ENCODE measurements around the gene PHACTR1. TPM values are rescaled to one million over a fixed set of nuclear protein-coding genes. Genes with fewer than 3 reads are reported as not detected.

The PHACTR1 gene
- total RNA-seq, 4 donors from 2014 or later: 1.2 to 3.2 (median 1.6) TPM; not detected in 1

DNA sequence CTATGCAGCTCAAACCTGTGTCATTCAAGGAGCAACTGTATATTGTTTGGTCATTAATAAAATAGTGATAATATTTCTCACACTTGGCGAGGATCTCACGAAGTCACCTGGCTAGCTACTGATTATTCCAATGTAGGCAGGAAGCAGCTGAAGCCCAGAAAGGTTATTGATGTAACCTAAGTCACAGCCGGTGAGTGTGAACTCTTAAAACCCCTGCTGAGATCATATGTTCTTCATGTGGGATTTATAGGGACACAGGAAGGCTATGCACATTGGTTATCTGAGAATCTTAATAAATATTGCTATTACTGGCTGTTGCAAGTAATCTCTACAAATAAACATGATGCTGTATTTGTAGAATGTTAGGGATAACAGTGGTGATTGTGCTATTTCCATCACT, 450.3 kb downstream of the PHACTR1 start:
- Histone ChIP-seq H3K36me3 (no peaks in the 10 kb centered on the region), H3K4me3 (no peak overlapping the region), H3K9me3 (no peaks in the 10 kb centered on the region), H3K27ac (no peak overlapping the region), H3K4me1 (no peaks in the 10 kb centered on the region), H3K27me3 (peaks cover 12% of the 10 kb centered on the region)
- WGBS, 2 donors (ENCODE audit: low coverage in 1 of 2): 31 to 47% methylated on average over 3 of the region's 3 CpGs
- DNase-seq: no peak
- TF ChIP-seq POLR2A (IDR thresholded peaks at IDR 0.05): no peak
- TF ChIP-seq, protein P1, sequence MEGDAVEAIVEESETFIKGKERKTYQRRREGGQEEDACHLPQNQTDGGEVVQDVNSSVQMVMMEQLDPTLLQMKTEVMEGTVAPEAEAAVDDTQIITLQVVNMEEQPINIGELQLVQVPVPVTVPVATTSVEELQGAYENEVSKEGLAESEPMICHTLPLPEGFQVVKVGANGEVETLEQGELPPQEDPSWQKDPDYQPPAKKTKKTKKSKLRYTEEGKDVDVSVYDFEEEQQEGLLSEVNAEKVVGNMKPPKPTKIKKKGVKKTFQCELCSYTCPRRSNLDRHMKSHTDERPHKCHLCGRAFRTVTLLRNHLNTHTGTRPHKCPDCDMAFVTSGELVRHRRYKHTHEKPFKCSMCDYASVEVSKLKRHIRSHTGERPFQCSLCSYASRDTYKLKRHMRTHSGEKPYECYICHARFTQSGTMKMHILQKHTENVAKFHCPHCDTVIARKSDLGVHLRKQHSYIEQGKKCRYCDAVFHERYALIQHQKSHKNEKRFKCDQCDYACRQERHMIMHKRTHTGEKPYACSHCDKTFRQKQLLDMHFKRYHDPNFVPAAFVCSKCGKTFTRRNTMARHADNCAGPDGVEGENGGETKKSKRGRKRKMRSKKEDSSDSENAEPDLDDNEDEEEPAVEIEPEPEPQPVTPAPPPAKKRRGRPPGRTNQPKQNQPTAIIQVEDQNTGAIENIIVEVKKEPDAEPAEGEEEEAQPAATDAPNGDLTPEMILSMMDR (IDR thresholded peaks at IDR 0.05): no peak
- TF ChIP-seq EP300 (IDR thresholded peaks at IDR 0.05; ENCODE audit: low read depth): no peak
- no peak for TF ChIP-seq POLR2AphosphoS5 (IDR thresholded peaks at IDR 0.05)
- in situ Hi-C loops (cut with MboI; ENCODE audit: low pct_ligation_motif_present in 1 of 4, low pct_unique_long_range_greater_than_20kb in 1 of 4, low sequenced_read_pairs in 3 of 4) (no loop called here), intact Hi-C loops (cut with DNase I; ENCODE audit: low total_unique reads) (no loop called here)

DNA sequence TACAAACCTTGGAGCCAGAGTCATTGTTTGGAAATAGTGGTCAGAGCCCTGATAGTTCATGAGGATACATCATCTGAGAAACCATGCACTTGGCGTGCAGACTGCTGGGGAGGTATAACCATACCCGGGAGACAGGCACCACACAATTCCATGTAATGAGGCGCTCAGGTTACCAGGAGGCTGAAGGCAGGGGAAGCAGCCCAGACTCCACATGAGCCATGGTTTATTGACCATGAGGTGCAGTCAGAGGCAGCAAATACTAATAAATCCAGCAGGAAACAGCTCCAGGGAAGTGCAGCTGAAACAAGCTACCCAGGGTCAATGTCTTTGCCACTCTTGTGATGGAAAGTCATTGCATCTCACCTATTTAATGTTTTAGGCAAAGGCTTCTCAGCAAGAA, 455.7 kb downstream of the PHACTR1 start:
- intact Hi-C loops (cut with DNase I; ENCODE audit: low total_unique reads) (no loop called here), in situ Hi-C loops (cut with MboI; ENCODE audit: low pct_ligation_motif_present in 1 of 4, low pct_unique_long_range_greater_than_20kb in 1 of 4, low sequenced_read_pairs in 3 of 4) (no loop called here)
- H3K27me3 ChIP-seq: peaks cover 2% of the 10 kb centered on the region
- H3K4me1 ChIP-seq: no peaks in the 10 kb centered on the region
- no peaks in the 10 kb centered on the region for H3K9me3 ChIP-seq
- TF ChIP-seq POLR2AphosphoS5 (IDR thresholded peaks at IDR 0.05) (no peak), POLR2A (IDR thresholded peaks at IDR 0.05) (no peak), EP300 (IDR thresholded peaks at IDR 0.05; ENCODE audit: low read depth) (no peak)
- TF ChIP-seq, protein P1 (IDR thresholded peaks at IDR 0.05): no peak
- WGBS, 2 donors (ENCODE audit: low coverage in 1 of 2): 84% methylated on average over 3 of the region's 3 CpGs; no CpG with 5 or more reads in 1 of the 2 donors
- H3K36me3 ChIP-seq: no peaks in the 10 kb centered on the region
- H3K27ac ChIP-seq: no peak overlapping the region
- H3K4me3 ChIP-seq: no peak overlapping the region
- no peak for DNase-seq

GRCh38 chr6:13175087-13175486, 458.5 kb downstream of the PHACTR1 start:
- Histone ChIP-seq H3K27ac (no peak overlapping the region), H3K27me3 (no peaks in the 10 kb centered on the region), H3K36me3 (no peaks in the 10 kb centered on the region), H3K4me1 (no peaks in the 10 kb centered on the region), H3K9me3 (no peaks in the 10 kb centered on the region), H3K4me3 (no peak overlapping the region)
- no peak for TF ChIP-seq EP300 (IDR thresholded peaks at IDR 0.05; ENCODE audit: low read depth)
- no peak for TF ChIP-seq POLR2AphosphoS5 (IDR thresholded peaks at IDR 0.05)
- TF ChIP-seq POLR2A (IDR thresholded peaks at IDR 0.05): no peak
- TF ChIP-seq, protein P1 (IDR thresholded peaks at IDR 0.05): no peak
- intact Hi-C loops (cut with DNase I; ENCODE audit: low total_unique reads): no loop called here
- WGBS, 2 donors (ENCODE audit: low coverage in 1 of 2): 71 to 74% methylated on average over 2 of the region's 2 CpGs
- no peak for DNase-seq
- in situ Hi-C loops (cut with MboI; ENCODE audit: low pct_ligation_motif_present in 1 of 4, low pct_unique_long_range_greater_than_20kb in 1 of 4, low sequenced_read_pairs in 3 of 4): loop anchor here in 1 of 4 donors (25.0 kb wide), 1 partner anchor 412 kb away; no protein-coding TSS in a partner anchor

DNA sequence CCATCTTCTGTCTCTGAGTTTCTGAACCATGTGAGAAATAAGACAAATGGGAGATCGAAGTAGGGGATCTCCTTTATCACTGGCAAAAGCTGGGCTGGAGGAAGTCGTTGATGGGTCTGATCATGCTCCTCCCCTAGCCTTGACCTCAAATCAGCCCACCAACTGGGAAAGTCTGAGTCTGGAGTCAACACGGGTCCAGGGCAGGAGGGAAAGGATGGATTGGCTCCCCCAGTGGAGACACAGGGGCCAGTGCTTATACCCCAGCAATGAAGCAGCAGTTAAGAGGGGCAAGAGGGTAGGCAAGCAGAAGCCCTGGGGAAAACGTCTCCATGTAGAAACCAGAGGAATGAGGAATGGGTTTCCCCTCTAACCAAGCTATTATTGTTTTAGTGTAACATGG, 459.2 kb downstream of the PHACTR1 start:
- TF ChIP-seq, protein P1 (IDR thresholded peaks at IDR 0.05): no peak
- no peak for TF ChIP-seq POLR2A (IDR thresholded peaks at IDR 0.05)
- no peak for TF ChIP-seq EP300 (IDR thresholded peaks at IDR 0.05; ENCODE audit: low read depth)
- TF ChIP-seq POLR2AphosphoS5 (IDR thresholded peaks at IDR 0.05): no peak
- Histone ChIP-seq H3K27ac (no peak overlapping the region), H3K9me3 (no peaks in the 10 kb centered on the region), H3K27me3 (no peaks in the 10 kb centered on the region), H3K36me3 (no peaks in the 10 kb centered on the region), H3K4me1 (no peaks in the 10 kb centered on the region), H3K4me3 (no peak overlapping the region)
- DNase-seq: no peak
- intact Hi-C loops (cut with DNase I; ENCODE audit: low total_unique reads): no loop called here
- WGBS, 2 donors (ENCODE audit: low coverage in 1 of 2): 49 to 60% methylated on average over 3 to 4 of the region's 4 CpGs
- in situ Hi-C loops (cut with MboI; ENCODE audit: low pct_ligation_motif_present in 1 of 4, low pct_unique_long_range_greater_than_20kb in 1 of 4, low sequenced_read_pairs in 3 of 4): loop anchor here in 1 of 4 donors (25.0 kb wide), 1 partner anchor 412 kb away; no protein-coding TSS in a partner anchor
